ENCODE results near the gene CAMTA1.

Gene CAMTA1

GRCh38 chr1:7491109-7491817 is 706.0 kb downstream of the CAMTA1 start:
- no peak for DNase-seq

GRCh38 chr1:7491818-7492173 is 706.5 kb downstream of the CAMTA1 start:
- no peak for DNase-seq

GRCh38 chr1:7493711-7494454 is 708.6 kb downstream of the CAMTA1 start:
- no peak for DNase-seq

- DNase-seq = no peak
Measured at GRCh38 chr1:7495962-7496361, 710.7 kb downstream of the CAMTA1 start.

- DNase-seq = no peak
Measured at GRCh38 chr1:7497107-7497637, 711.9 kb downstream of the CAMTA1 start.

GRCh38 chr1:7500381-7501083 is 715.3 kb downstream of the CAMTA1 start:
- DNase-seq = no peak

- DNase-seq = no peak
Measured at GRCh38 chr1:7501084-7501491, 715.8 kb downstream of the CAMTA1 start.

- DNase-seq = no peak
Measured at GRCh38 chr1:7501723-7502603, 716.7 kb downstream of the CAMTA1 start.

- DNase-seq = no peak
Measured at GRCh38 chr1:7503691-7504437, 718.6 kb downstream of the CAMTA1 start.

- DNase-seq = no peak
Measured at GRCh38 chr1:7504438-7504720, 719.1 kb downstream of the CAMTA1 start.

- no peak for DNase-seq
Measured at GRCh38 chr1:7505094-7505770, 720.0 kb downstream of the CAMTA1 start.

- no peak for DNase-seq
Measured at GRCh38 chr1:7505771-7506453, 720.7 kb downstream of the CAMTA1 start.

- no peak for DNase-seq
Measured at GRCh38 chr1:7506454-7507284, 721.4 kb downstream of the CAMTA1 start.

GRCh38 chr1:7507285-7508019 is 722.2 kb downstream of the CAMTA1 start:
- DNase-seq = no peak

- no peak for DNase-seq
Measured at GRCh38 chr1:7508052-7508933, 723.0 kb downstream of the CAMTA1 start.

- DNase-seq = no peak
Measured at GRCh38 chr1:7508934-7509519, 723.8 kb downstream of the CAMTA1 start.

GRCh38 chr1:7509598-7509997 is 724.3 kb downstream of the CAMTA1 start:
- DNase-seq = no peak
